LNCAP (cell line): ENCODE results near the gene GH2.

Source experiments
- TF ChIP-seq, protein P1 (sequence below): fragments of 450-650 bp; IDR thresholded peaks from 2 replicates; pipeline ENCODE4 v1.5.1; 2017; ENCODE audit warnings: mild to moderate bottlenecking

The GH2 gene

DNA sequence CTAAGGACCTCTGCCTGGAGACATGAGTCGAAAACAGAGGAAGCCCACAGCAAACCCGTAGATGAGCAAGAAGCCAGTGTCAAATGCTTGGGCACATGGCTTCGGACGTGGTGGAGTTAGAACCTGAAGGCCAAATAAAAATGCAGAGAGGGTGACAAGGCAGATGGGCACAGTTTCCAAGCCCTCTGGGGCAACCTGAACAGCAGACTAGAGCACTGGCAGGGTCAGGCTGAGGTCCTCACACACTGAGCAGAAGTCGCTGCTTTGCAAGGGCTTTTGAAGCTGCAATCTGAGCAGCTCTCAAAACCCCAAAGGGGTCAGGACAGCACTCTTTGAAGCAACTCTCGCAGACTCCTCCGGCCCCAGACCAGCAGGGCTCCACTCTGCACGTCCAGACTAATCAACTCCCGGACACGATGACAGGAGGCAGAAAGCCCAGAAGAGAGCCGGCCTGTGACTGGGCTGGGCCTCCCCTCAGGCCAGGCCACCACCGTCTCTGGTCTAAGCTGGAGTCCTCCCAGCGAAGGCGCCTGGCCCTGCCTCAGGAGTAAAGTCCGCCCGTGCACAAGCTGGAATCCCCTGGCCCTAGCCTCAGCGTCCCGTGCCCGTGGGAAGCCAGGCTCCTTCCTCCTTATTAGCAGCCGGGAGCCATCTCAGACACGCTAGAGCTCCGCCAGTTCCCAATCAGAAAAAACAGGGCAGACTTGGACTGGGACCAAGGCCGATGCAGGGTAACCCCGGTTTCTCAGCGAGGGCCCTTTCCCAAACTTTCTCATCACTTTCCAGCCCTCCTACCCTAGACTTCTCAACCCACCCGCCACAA lies 40.2 kb downstream of the GH2 start:
- TF ChIP-seq, protein P1, sequence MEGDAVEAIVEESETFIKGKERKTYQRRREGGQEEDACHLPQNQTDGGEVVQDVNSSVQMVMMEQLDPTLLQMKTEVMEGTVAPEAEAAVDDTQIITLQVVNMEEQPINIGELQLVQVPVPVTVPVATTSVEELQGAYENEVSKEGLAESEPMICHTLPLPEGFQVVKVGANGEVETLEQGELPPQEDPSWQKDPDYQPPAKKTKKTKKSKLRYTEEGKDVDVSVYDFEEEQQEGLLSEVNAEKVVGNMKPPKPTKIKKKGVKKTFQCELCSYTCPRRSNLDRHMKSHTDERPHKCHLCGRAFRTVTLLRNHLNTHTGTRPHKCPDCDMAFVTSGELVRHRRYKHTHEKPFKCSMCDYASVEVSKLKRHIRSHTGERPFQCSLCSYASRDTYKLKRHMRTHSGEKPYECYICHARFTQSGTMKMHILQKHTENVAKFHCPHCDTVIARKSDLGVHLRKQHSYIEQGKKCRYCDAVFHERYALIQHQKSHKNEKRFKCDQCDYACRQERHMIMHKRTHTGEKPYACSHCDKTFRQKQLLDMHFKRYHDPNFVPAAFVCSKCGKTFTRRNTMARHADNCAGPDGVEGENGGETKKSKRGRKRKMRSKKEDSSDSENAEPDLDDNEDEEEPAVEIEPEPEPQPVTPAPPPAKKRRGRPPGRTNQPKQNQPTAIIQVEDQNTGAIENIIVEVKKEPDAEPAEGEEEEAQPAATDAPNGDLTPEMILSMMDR = no peak

DNA sequence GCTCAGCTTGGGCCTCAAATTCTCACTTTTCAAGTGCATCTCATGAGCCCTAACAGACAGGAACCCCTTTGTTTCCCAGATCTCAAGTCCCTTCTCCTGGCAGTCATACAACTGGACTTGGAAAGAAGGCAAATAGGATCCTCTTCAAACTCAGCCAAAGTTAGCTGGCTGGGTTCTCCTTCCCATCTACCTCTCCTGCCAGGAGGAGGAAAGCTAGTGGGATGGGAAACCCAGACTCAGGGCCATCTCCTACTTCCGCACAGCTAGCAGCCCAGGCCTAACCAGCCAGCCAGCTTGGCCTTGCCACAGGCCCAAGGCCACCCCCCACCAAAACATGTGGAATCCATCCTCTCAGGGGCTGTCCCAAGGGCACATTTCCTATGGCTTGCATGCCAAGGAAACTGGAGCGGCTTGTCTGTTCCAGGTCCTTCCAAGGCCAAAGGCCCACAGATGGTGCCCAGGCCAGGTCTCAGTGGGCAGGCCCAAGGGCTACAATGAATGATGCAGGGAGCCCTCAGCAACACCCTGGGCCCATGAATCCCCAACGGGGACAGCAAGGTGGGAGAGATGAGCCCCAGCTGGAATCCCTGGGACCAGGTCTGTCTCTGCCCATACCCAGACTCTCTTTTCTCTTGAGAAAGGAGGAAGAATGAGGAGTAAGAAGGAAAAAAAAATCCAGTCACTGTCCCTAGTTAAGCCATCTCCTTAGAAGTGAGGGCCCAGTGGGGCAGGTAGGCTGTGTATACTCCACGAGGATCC lies 41.0 kb downstream of the GH2 start:
- TF ChIP-seq, protein P1 = no peak

DNA sequence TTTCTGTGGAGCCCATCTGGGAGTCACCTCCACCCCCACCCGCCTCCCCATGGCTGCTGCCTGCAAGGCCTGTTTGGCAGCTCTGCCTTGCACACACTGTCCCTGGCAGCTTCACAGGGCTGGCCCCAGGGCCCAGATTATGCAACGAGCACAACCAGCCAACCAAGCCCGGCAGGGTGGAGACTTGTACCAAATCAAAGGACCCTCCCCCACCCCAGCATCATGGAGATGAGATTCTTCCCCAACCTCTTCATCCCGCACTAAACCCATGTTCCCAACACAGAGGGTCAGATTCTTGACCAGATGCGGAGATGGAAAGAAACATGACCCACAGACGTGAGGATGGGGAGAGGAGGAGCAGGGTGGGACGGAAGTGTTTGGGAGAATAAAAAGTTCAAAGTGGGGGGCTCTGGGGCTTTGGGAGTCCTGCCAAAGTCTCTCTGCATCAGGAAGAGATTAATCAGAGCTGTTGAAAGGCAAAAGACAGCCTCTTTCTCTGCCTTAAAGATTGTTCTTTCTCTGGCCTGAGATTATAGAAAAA lies 43.0 kb downstream of the GH2 start:
- TF ChIP-seq, protein P1 = no peak

DNA sequence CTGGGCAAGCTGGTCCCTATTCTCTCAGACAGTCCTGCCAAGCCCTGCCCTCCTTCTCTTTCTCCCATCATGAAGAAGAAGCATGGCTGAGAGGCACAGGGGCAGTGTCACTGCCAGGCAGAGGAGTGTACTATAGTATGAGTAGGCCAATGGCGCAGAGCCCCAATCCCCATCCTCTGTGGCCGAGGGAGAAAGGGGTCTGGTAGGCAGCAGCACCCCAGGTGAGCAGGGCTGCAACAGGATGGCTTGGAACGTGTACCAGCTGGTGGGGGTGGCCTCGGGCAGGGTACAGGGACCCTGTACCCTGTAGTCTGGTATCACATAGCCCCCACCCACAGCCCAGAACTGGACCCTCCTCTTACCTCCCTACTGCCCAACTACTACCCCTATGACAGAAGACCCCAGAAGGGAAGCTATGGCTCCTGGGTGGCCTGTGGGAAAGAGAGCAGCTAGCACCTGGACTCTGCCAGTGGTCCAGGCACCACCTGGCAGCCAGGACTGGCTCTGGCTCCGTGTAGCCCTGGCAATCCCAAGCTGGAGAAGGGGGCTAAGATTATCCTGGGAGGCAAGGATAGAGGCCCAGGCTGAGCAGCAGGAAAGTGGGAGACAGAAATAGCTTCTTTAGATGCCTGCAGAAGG lies 43.7 kb downstream of the GH2 start:
- TF ChIP-seq, protein P1 = no peak

DNA sequence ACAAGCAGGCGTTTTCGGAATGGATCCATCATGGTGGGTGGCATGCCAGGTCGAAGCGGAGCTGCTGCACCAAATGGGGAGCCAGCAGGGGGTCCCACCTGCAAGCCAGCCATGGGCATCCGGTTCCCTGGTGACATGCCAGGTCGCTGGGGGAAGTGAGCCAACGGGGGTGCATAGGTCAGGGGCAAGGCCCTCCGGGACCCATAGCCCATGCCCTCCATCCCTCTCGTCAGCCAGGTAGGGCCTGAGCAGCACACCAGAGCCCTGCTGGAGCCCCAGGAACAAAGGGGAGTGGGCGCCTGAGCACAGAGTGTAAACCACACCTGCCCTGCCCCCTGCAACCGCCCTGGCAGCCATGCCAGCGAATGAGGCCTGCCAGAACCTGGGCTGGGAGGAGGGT lies 44.3 kb downstream of the GH2 start:
- TF ChIP-seq, protein P1 = no peak

DNA sequence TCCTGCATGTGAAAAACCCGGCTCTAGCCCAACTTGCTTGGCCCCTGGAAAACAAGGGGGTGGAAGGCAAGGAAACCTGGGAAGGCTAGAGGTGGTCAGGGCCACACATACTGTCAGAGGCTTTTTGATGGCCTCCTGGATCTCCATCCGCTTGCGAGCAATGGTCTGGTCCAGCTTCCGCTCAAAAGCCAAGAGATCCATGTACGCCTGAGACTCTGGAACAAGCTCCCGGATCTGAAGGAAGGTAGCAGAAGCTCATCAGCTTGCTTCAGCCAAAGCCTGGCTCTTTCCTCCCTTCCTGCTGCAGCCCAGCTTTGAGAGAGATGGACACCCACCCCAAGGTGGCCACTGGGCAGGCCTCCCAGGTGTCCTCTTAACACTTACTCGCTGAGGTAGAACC lies 44.9 kb downstream of the GH2 start:
- TF ChIP-seq, protein P1 = no peak

DNA sequence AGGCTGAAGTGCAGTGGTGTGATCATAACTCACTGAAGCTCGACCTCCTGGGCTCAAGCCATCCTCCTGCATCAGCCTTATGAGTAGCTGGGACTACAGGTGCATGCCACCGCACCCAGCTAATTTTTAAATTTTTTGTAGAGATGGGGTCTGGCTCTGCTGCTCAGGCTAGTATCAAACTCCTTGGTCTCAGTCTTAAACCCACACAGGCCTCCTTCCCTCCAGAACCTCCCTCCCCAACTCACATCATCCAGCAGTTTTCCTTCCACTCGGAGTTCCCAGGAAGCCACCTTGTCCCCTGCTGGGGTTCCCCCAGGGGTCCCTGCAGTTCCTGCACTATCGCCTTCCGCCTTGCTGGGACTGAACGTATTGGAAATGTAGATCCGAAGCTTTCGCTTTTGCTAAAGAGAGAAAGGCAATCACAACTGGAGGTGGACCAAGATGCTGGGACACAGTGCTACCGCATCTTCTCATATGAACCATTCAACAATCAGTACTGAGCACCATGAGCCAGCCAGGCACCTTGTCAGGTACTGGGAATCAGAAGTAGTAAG lies 46.5 kb downstream of the GH2 start:
- TF ChIP-seq, protein P1 = peak; percentile 19; the same call in 1 of the 2 replicates
